T-helper 1 cell treated with Interleukin-12 subunit alpha and Interleukin-12 subunit beta and Interleukin-4 antibody, amounts not matched to agents 30 ng/mL and 1 ng/mL, for 36 hours (primary cell): Measurements from ENCODE around the gene NOS1AP. TPM values are rescaled to one million over a fixed set of nuclear protein-coding genes. Genes with fewer than 3 reads are reported as not detected.

Experiments
- intact Hi-C: fragments of 100-400 bp; cut with micrococcal nuclease; formaldehyde crosslinking; loops from one replicate; pipeline ENCODE4 v1.15.1; 2024
- total RNA-seq: library from RNA; stranded (reverse); gene quantifications from 2 replicates; pipeline ENCODE4 v1.2.3, GENCODE V29; 2022

The NOS1AP gene
- total RNA-seq, 1 donor from 2014 or later: not detected

DNA sequence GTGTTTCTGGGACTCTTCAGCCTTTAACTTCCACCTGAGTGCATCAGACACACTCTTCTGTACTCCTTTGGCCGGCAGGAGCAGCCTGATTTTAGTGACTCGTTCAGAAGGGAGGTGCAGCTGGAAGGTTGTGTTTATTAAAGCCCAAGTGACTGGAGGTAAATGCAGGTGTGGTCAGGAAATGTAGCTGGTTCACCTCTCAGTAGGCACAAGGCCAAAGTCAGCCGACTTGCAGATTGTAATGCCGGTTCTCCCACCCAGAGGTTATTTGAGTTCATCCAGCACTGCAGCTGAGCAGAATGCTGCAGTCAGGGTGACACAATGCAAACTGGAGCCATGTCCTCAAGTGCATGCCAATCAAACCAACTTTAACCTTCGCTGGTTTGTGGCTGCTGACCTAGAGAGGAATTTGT lies 215.7 kb downstream of the NOS1AP start:
- intact Hi-C loops: no loop called here

DNA sequence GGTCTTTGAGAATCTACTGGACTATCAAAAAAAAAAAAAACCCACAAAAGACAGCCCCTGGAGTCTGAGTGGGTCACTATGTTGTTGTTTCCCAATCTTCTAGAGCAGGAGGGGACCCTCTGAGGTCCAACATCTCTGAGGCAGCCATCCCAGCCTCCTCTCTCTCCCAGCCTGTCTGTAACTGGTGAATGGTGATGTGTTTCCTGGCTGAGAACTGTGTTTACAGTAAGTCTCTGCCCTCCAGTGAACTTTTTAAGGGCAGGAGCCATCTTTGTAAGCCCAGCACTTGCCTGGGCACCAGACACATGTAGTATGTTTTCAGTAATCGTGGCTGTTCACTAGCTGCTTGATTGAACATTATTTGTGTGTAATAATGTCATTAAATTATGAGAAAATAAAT lies 221.5 kb downstream of the NOS1AP start:
- intact Hi-C loops: no loop called here

- intact Hi-C loops: no loop called here
These were observed 222.9 kb downstream of the NOS1AP start for GRCh38 chr1:162292422-162292849.

DNA sequence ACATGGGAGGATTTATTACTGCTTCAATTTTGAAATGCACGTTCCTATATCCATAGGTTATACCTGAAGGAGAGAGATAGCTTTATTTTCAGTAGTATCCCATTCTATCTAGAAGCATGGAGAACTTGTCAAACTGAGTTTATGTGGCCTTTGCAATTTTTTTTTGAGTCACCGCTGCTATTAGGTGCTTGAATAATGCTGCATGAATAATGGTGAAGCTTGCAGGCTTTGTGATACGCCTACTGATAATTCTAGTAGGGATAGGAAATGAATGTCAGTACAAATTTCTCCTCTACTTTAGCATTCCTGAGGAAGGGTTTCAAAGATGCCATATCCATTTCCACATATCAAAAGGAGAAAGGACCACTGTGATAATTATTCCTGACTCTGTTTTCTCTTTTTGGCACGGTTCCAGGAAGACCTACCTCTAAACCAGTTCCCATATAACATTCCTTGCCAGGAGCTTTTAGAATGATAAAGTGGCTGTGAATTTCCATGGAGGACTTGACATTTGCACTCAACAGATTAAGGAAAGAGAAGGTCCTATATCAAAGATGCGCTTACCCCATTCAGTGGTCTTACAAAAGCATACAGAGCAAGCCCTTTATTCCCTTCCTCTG lies 223.7 kb downstream of the NOS1AP start:
- intact Hi-C loops: no loop called here

DNA sequence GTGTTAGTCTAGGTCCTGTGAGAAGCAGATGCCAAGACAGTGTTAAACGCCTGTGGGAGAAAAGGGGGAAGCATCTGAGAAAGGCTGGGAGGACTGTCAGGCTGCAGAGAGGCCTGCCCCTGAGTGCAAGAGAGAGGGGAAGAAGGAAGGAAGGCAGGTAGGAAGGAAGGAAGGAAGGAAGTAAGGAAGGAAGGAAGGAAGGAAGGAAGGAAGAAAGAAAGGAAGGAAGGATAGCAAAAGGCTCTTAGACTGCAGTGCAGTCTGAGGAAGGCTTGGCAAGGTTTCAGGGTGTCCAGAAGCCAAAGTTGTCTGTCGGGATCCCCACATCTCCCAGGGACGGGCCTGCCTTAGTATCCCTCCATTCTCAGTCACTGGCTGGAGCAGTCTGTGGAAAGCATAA lies 224.5 kb downstream of the NOS1AP start:
- intact Hi-C loops: no loop called here

DNA sequence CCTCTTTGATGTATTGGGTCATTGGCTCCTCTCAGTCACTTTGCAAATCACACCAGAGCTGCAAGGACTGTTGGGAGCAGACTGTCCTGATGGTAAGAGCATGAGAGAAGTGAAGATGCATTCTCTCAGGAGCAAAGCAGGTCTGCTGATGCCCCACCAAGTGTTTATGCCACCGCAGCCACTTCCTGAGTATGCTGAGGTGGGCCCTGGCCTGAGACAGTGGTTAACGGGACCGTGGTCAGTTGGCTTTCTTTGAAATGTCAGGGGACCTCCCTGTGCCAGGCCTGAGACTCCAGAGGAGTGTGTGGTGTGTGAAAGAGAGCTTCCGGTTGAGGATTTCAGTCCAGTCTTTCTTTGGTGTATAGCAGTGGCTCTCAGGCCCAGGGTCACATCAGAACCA lies 227.7 kb downstream of the NOS1AP start:
- intact Hi-C loops: no loop called here

GRCh38 chr1:162298266-162298665 lies 228.8 kb downstream of the NOS1AP start:
- intact Hi-C loops: no loop called here

DNA sequence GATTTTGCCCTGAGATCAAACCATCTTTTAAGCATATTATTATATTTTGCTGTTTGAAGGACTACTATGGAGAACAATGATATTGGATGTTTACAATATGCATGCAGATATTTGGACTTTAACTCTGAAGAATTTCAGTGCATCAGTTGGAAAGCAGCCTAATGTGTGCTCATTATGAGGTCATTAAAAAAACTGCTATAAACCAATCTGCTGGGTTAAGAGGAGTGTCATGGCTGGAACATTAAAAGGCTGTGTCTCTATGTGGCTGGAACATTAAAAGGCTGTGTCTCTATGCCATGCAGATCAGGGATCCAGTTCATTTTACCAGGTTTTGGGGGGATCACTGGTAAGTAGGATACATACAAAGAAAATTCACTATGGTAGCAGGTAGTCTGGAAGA lies 229.5 kb downstream of the NOS1AP start:
- intact Hi-C loops: no loop called here

DNA sequence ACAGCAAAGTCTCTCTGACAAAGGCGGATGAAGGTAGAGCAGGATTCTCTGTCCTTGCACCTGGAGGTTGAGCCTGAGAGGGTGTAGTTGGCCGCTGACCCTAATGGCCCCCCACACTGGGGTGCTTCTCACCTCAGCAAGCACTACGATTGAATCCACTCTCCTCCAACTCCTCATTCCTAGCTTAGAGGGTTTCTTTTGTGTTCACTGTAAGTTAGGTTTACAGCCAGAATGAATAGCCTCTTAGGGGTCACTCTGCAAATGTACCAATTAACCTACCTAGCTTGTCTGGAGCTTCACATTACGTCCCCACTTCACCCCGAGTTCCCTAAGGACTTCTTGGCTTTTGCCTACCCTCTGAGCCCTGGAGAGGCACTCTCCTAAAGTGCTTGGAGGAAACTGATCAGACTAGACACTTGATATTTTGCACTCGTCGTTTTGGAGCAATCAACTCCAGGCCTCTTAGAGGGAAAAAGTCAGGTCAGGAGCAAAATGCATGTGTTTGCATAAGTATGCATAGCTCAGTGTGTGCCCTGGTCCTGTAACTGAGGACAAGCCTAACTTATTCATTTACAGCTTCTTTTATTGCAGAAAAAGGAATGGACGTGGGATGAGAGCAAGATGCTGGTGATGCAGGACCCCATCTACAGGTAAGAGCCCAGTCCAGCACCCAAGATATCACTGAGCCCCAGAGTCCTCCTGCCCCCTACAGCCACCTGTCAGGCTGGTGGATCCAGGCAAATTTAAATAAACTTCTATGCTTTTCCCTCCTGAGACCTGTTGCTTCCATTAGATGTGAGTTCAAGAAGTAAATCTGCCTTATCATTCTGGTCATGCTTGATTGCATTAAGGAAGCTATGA lies 230.8 kb downstream of the NOS1AP start:
- intact Hi-C loops: no loop called here

DNA sequence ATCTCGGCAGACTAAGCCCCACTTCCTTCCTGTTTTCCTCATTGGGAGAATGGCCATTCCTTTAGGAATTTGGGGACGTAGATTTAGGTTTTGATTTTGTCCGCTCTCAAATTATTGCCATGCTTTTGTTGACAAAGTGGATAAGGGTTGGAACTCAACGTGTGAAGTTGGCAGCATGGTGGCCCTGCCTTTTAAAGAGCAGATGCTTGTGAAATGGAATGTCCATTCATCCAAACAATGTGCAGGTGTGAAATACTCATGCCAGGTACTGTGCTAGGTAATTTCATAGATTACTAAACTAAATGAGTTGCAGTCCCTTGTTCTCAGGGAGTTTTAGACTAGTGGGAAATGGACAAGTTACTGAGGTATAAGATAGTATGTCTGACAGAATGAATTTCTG lies 232.2 kb downstream of the NOS1AP start:
- intact Hi-C loops: no loop called here

GRCh38 chr1:162302306-162303003 lies 233.0 kb downstream of the NOS1AP start:
- intact Hi-C loops: no loop called here

DNA sequence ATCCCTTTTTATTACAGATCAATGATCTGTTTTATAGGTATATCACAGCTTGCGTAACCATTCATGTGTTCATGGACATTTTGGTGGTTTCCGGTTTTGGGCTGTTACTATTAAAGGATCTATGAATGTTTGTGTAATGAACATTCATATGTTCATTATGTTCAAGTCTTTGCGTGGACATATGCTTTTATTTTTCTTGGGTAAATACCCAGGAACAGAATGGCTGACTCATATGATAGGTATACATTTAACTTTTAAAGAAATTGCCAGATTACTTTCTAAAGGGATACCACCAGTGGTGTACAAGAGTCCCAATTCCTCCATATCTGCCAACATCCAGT lies 233.5 kb downstream of the NOS1AP start:
- intact Hi-C loops: no loop called here

DNA sequence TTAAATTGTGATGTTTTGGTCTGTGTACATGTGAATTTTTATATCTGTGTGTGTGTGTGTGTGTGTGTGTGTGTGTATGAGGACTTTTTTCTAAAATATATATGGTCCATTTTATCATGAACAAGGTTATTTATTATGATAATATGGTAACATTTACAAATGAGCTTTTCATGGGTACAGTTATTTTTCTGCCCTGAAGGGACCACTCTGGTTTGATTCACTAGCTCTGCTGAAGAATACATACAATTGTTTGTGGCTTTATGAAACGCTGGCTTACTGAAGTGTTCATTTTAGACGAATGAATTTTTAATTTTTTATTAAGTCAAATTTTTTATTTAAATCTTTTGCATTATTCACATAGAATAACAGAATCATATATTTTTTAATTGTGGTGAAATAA lies 235.2 kb downstream of the NOS1AP start:
- intact Hi-C loops: no loop called here

- intact Hi-C loops: no loop called here
These were observed 236.5 kb downstream of the NOS1AP start for GRCh38 chr1:162305969-162306368.

DNA sequence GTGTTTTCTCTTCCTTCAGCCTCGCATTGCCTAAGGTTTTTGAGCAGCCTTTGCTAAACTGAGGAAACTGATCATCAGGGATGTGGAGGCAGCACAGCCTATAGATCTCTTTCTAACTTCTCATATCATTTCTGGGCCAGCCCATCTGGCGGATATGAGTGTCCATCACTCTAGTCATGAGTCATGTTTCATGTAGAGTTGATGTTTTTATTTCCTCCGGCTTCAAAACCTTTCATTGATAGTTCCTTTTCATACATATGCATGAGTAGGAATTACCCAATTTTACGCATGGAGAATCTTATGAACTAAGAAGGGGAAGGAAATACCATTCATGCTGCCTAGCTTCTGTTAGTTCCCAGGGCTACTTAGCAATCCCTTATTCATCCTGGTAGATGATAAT lies 240.8 kb downstream of the NOS1AP start:
- intact Hi-C loops: no loop called here

DNA sequence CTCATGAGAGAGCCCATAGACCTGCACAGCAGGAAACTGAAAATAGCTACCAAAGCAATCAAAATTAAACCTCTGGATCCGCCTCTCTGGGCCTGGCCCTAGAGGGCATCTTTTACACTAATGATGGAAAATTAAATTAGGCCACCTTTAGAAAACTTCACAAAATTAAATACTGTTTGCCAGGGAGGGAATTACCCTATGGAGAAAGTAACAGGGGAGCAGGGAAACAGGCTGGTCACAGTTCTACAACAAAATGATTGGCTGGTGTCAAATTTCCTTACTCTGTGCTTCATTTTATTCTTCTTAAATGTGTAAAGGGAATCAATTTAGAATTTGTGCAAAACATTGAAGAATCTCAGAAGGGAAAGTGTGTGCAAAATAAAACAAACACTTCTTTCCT lies 244.7 kb downstream of the NOS1AP start:
- intact Hi-C loops: no loop called here

DNA sequence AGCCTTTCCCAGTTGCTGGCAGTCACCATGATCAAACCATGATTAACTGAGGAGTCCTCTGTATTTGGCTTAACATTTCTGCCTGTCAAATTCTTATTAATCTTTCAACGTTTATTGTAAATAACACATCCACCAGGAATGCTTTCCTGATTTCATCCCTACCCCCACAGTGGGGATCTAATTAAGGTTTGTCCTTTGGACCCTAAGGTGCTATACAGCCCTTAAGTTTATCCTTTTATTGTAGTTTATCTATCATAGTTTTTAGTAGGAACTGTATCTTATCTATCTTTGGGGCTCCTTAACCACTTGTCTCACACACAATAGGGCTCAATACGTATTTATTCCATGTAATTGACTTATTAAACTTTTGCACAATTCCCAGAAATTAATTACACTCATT lies 246.2 kb downstream of the NOS1AP start:
- intact Hi-C loops: no loop called here

DNA sequence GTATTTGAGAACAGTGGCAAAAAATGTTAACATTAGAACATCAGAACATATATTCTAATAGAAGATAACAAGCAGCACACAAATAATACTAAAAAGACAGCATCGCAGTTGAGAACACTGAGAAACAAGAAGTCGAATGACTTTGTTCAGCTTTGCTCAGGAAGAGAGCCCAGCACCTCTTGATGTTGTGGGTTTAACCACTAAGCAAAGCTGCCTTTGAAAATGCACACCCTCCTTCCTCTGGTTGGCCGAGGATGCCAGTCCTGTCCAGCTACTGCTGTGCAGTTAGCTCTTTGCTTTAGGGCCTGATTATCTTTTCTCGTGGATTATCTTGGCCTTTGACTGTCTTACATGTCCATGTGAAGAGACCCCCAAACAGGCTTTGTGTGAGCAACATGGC lies 246.7 kb downstream of the NOS1AP start:
- intact Hi-C loops: no loop called here

GRCh38 chr1:162317621-162318020 lies 248.1 kb downstream of the NOS1AP start:
- intact Hi-C loops: no loop called here

- intact Hi-C loops: no loop called here
These were observed 250.1 kb downstream of the NOS1AP start for GRCh38 chr1:162319493-162320175.

DNA sequence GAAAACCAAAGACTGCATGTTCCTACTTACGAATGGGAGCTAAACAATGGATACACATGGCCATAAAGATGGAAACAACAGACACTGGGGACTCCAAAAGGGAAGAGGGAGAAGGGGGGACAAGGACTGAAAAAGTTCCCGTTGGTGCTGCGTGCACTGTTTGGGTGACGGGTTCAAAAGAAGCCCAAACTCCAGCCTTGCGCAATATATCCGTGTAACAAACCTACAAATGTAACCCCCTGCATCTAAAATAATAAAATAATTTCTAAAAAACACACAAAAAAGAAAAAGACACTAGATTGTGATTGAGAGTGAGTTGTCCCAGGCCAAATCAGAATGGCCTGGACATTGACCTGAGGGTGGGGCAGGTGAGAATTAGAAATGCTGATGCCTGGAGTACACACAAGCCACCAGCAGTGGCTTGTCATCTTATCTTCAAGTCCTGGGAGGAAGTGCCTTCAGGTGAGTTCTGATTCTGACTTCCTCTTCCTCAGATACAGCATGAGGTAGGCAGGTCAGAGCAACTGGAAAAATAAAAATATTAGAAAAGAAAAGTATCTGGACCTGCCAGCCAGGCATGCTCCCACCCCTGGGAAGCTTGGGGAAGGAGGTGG lies 252.4 kb downstream of the NOS1AP start:
- intact Hi-C loops: no loop called here
